HEK293T (cell line): ENCODE results near the gene HLF.

ENCODE experiments used
- ARNT ChIP-seq: fragments of 450-650 bp; IDR thresholded peaks from 2 replicates; pipeline ENCODE4 v1.6.1; 2017; ENCODE audit warnings: mild to moderate bottlenecking
- BHLHE40 ChIP-seq: fragments of 450-650 bp; IDR thresholded peaks from 2 replicates; pipeline ENCODE4 v1.6.1; 2016; ENCODE audit warnings: mild to moderate bottlenecking, moderate library complexity, borderline replicate concordance
- CTBP1 ChIP-seq: fragments of 450-650 bp; IDR thresholded peaks from 2 replicates; pipeline ENCODE4 v1.6.1; 2016; ENCODE audit warnings: borderline replicate concordance
- ELF4 ChIP-seq: fragments of 450-650 bp; IDR thresholded peaks from 2 replicates; pipeline ENCODE4 v1.6.1; 2017; ENCODE audit warnings: antibody characterized with exemption
- FOXA1 ChIP-seq: fragments of 450-650 bp; IDR thresholded peaks from 2 replicates; pipeline ENCODE4 v1.6.1; 2016; ENCODE audit warnings: mild to moderate bottlenecking
- FOXK2 ChIP-seq: fragments of 450-650 bp; IDR thresholded peaks from 2 replicates; pipeline ENCODE4 v1.6.1; 2016; ENCODE audit warnings: mild to moderate bottlenecking
- FOXM1 ChIP-seq: fragments of 450-650 bp; IDR thresholded peaks from 2 replicates; pipeline ENCODE4 v1.6.1; 2017; ENCODE audit warnings: mild to moderate bottlenecking, borderline replicate concordance
- SP1 ChIP-seq: fragments of 450-650 bp; IDR thresholded peaks from 2 replicates; pipeline ENCODE4 v1.6.1; 2017

- TF ChIP-seq SP1 (no peak), ARNT (no peak), FOXK2 (no peak), FOXA1 (no peak), BHLHE40 (no peak), CTBP1 (no peak), FOXM1 (no peak), ELF4 (no peak)
These were observed 13.6 kb downstream of the HLF start for GRCh38 chr17:55278173-55278961.
